ENCODE data around the gene CTSF.
"Not testable (repeated sequence)": the region's sequence is repeated elsewhere in the genome, so short reads cannot be mapped to it uniquely, and the experiment has no call there.

The CTSF gene

DNA sequence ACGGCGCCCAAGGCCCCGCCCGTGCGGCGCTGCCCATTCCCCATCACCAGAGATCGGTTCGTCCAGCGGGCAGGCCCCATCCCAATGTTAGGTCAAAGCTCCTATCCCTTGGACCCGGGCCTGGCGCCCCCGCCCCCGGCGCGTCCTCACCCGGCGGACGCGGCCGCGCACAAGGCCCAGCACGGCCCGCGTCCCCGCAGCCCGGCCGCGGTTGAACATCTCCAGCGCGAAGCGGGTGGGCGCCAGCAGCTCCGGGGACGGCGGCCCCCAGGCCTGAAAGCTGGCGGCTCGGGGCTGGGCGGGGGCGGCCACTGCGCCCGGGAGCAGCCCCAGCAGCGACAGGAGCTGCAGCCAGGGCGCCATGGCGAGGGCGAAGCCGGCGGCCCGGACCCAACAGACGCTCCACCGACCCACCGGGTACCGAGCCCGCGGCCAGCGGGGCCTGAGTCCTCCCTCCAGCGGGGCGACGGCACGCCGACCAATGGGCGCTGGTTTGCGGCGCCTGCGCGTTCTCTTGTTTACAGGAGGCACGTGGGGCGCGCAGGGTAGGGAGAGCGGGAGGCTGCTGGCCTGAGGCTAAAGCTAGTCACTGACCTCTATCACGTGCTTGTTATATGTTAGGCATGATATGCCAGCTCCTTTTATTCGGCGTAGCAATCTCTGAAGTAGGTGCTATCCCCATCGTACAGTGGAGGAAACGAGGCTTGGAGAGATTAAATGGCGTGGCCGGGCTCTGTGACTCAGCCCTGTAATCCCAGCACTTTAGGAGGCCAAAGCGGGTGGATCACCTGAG is at the start of gene CTSF:
Gene CTSF (minus strand): TSS at position 483 of the 793 bp plus-strand sequence. CDS start 120 bp downstream, at position 363.
- DNase-seq = no peak

DNA sequence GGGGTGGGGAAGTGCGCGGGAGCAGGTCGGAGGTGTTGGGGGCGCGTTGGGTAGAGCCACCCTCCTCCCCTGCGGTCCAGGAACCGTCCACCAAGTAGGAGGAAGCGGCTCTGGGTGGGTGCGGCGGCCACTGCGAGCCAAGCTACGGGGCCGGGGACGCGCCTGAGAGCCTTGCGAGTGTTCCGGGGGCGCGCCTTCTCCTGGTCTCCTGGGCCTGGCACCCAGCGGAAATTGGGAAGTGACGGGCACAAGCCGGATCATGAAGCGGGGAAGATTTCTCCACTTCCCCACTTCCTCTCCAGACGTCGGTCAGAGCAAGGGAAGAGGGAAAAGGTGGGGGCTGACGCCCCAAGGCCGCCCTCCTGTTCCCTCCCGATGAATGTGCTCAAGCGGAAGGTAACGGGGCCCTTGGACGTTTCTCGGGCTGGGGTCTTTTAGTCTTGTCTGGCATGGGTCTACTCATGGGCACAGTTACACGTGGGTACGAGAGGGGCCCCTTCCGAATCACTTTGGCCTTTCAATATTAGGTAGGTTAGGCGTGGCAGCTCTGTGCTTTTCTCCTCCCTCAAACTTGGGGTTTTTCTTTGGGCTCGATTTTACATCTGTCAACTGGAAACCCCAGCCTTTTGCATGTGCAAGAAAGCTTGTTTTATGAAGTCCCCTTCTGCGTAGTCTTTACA is 48.9 kb upstream of the CTSF start:
- no peak for DNase-seq

DNA sequence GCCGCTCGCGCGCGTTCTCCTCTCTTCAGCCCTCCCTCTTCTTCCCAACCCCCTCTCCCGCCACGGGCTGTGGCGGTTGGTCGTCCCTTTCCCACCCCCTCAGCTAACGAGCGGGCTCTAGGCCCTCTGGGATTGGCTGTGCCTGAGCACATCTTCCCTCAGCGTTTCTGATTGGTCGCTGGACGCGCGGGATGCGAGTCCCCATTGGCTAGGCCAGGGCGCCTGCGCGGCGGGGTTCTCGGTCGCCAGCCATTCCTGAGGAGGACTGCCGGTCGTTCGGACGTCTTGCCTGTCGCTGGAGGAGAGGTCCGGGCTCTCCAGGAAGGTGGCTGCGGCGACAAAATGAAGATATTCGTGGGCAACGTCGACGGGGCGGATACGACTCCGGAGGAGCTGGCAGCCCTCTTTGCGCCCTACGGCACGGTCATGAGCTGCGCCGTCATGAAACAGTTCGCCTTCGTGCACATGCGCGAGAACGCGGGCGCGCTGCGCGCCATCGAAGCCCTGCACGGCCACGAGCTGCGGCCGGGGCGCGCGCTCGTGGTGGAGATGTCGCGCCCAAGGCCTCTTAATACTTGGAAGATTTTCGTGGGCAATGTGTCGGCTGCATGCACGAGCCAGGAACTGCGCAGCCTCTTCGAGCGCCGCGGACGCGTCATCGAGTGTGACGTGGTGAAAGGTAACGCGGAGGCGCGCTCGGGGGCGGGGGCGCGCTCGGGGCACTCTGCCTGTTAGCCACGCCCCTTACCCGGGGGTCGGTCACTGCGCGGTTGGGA is 48.2 kb upstream of the CTSF start, which contains the start of gene RBM14:
Gene RBM14 (plus strand): TSS at position 252 of the 776 bp plus-strand sequence. CDS start 91 bp downstream, at position 343.
- DNase-seq = peak; percentile 99

DNA sequence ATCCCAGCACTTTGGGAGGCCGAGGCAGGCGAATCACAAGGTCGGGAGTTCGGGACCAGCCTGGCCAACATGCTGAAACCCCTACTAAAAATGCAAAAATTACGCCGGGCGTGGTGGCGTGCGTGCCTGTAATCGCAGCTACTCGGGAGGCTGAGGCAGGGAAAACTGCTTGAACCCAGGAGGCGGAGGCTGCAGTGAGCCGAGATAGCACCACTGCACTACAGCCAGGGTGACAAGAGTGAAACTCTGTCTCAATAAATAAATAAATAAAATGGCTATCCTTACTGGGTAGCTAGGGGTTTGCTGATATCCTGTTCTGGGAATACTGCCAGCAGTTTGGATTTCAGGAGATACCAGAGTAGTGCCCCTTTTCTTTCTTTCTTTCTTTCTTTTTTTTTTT is 45.7 kb upstream of the CTSF start:
- DNase-seq = no peak

DNA sequence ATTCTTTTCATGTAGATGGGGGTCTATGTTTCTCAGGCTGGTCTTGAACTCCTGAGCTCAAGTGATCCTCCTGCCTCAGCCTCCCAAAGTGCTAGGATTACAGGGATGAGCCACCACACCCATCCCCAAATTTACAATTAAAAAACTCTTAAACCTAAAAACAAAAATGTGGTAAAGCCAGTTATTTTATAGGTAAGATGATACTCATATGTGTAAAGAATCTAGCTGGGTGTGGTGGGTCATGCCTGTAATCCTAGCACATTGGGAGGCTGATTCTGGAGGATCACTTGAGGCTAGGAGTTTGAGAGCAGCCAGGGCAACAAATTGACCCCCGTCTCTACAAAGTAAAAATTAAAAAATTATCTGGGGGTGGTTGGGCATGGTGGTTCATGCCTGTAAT is 44.1 kb upstream of the CTSF start:
- no peak for DNase-seq

DNA sequence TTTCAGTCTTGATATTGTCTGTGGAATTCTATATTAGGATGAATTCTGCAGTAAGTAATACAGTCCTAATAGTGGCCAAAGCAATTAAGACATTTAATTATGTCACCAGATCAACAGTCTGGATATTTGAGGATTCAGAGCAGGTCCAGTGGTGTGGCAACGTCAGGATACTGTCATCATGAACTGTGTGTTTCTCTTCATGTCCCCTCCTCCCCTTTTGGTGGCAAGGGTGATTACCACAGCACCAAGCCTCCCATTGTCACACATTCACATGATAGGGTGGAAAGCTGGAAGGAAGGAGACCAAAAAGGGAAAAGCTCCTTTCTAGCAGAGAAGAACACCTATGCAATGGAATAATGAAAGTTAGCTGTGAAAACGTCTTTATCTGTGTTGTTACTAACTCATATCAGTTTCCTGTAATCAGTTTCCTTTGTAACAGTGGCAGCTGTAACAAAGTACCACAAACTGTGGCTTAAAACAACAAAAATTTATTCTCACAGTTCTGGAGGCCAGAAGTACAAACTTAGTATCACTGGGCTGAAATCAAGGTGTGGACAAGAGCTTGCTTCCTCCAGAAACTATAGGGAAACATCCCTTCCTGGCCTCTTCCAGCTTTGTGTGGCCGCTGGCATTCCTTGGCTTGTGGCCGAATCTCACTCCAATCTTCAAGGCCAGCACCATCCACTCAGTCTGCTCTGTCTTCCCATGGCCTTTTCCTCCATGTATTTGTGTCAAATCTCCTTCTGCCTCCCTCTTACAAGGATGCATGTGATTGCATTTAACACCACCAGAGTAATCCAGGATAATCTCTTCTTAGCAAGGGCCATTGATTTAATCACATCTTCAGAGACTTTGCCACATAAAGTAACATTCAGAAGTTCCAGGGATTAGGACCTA is 41.6 kb upstream of the CTSF start:
- no peak for DNase-seq

DNA sequence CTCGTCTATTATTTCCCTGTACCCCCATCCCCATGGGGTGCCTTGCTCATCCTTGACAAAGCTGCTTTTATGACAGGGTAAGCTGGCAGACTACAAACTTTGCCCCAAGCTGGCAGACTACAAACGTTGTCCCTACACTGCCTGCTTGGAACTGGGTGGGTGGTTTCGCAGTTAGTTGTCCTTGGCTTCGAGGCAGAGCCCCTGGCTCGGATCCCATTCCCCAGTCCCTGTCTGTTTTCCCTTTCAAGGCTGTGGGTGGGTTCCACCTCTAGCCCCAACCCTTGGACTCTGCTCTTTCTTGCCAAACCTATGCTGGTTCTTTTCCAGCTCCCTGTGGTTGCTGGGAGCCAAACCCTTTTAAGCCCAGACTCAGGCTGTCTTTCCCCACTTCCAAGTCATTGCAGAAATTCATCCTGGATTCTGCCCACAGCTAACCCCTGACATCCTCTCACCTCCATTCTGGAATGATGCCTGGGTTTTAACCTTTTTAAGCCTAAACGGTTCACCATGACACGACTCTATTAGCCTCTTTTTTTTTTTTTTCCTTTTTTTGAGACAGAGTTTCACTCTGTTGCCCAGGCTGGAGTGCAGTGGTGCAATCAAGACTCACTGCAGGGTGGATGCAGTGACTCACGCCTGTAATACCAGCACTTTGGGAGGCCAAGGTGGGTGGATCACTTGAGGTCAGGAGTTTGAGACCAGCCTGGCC is 38.9 kb upstream of the CTSF start:
- DNase-seq = no peak

DNA sequence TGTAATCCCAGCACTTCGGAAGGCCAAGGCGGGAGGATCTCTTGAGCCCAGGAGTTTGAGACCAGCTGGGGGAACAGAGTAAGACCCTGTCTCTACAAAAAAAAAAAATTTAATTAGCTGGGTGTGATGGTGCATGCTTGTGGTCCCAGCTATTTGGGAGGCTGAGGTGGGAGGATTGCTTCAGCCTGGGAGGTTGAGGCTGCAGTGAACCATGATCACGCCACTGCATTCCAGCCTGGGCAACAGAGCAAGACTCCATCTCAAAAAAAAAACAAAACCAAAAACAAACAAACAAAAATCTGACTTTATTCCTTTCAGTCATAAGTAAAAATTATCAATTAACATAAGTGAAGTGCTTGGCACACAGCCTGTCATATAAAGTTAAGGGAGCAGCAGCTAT is 38.2 kb upstream of the CTSF start:
- DNase-seq = not testable (repeated sequence)

DNA sequence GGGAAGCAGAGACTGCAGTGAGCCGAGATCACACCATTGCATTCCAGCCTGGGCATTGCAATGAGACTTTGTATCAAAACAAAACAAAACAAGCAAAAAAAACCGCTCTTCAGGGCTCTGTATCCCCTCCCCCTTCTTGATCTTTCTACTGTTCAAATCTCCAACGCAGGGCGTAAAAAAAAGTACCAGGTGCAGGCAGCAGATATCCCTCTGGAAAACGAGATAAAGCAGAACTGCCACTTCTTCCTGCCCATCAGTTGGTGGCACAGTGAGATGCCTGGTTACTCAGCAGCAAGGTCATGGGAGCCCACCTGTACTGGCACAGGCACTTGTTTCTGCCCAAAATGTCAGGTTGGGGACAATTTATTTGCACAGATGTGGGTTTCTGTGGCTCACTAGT is 35.7 kb upstream of the CTSF start:
- DNase-seq = no peak

DNA sequence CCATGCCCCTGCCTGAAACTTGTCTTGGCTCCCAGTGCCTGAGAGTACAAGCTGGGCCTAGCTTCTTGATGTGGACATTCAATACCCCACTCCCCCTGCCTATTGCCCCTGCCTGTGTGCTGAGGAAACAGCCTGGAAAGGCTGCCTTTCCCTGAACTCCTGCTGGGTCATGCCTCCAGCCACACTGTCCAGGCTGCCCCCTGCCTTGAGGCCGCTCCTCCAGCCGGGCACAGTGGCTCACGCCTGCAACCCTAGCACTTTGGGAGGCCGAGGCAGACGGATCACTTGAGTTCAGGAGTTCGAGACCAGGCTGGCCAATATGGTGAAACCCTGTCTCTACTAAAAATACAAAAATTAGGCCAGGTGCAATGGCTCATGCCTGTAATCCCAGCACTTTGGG is 34.7 kb upstream of the CTSF start:
- DNase-seq = no peak

DNA sequence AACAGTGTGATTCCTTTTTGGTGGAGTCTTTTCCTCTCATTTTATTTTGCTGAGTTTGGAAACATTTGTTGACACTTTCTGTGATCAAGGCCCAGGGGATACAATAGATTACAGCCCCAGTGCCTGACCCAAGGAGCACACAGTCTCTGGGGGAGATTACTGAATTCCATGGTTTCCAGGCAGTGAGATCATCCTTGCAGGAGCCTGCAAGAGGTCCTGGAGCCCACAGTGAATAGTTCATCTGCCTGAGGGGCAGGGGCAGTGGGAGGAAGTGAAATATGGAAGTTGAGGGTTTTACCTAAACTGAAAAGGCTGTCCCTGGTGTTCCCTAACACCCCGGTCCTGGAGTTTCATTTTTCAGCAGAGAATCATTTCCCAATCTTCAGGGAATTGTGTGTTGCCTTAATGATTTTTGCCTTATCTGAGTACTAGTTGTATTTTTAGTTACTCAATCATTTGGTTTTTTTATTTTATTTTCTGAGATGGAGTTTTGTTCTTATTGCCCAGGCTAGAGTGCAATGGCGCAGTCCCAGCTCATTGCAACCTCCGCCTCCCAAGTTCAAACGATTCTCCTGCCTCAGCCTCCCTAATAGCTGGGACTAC is 32.3 kb upstream of the CTSF start:
- DNase-seq = no peak

DNA sequence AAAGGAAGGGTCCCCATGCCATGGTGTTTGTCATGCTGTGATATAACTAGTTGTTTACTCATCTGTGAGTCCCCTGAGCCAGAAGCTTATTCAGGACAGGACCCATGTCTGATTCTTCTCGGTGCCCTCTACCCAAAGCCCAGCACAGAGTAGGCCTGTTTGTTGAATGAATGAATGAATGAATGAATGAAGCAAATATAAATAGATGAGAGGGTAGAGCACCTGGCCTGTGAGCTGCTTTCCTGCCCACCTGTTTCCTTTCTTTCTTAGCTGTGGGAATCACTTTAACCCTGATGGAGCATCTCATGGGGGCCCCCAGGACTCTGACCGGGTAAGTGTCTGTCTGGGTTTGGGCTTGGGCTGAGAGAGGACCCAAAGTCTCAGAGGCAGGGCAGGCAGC is 31.8 kb upstream of the CTSF start:
- DNase-seq = no peak

DNA sequence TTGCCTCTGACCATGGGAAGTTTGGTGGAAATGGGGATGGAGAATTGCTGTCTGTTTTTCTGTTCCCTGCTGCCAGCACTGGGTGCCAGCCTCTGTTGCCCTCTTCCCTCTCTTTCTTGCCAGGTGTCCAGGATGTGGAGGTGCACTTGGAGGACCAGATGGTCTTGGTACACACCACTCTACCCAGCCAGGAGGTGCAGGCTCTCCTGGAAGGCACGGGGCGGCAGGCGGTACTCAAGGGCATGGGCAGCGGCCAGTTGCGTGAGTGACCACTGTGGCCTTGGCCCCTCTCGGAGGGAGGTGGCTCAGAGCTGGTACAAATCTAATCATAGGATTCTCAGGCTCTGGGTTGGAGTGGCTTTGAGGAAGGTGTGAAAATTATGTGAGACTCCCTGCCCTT is 30.6 kb upstream of the CTSF start:
- no peak for DNase-seq

DNA sequence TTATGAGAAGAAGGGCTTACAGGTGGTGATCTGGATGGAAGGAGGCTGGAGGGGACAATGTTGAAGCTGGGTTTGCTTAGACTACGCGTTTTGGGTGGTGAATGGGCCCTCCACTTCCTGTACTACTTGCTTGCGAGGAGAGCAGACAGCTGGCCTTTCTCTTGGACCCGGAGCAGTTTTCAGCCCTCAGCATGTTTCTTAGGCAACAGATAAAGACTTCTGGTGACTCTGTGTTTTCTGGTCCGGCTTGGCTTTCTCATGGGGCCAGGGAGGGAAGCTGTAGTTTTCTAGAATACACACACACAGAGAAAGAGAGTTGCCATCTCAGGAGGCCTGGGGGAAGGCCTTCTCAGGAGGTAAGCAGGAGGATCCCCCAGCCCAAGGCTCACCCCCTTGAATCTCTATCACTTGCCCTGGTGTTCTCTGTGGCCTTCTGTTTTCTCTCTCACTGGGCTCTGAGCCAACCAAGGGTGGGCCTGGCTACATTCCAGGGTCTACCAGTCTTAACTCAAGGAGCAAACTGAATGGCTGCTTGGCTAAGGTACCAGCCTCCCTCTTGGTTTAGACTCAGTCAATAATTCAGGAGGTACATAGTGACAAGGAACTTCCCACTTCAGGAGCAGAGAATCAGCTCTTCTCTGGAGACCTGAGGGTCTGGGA is 27.0 kb upstream of the CTSF start:
- no peak for DNase-seq

DNA sequence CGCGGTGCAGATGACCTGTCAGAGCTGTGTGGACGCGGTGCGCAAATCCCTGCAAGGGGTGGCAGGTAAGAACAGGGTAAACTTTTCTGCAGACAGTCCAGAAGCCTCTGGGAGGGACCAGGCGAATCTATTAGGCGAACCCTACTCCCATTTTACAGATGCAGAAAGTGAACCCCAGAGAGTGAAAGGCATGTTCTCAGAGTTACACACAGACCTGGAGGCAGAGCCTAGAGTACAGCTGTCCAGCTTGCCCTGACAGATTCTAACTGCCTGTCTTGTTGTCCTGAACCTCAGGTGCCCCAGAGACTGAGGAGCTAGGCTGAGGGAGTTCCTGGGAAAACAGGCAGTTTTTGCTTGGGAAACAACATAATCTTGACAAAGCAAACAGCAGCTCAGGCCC is 25.2 kb upstream of the CTSF start:
- DNase-seq = no peak

DNA sequence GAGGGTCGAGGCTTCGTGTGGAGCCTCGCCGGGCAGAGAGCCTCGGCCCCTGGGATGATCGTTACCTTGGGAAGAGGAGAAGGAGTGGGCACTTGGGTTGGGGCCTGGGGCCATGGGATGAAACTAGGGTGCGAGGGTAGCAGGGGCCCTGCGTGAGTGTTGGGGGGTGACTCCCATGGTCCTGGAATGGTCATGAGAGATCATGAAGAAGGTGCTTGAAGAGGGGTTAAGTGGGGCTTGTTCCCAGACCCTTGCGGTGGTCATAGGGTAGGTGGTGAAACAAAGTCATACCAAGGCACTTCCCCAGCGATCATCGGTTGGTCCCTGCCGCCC is 24.9 kb upstream of the CTSF start:
- DNase-seq = peak; percentile 43

DNA sequence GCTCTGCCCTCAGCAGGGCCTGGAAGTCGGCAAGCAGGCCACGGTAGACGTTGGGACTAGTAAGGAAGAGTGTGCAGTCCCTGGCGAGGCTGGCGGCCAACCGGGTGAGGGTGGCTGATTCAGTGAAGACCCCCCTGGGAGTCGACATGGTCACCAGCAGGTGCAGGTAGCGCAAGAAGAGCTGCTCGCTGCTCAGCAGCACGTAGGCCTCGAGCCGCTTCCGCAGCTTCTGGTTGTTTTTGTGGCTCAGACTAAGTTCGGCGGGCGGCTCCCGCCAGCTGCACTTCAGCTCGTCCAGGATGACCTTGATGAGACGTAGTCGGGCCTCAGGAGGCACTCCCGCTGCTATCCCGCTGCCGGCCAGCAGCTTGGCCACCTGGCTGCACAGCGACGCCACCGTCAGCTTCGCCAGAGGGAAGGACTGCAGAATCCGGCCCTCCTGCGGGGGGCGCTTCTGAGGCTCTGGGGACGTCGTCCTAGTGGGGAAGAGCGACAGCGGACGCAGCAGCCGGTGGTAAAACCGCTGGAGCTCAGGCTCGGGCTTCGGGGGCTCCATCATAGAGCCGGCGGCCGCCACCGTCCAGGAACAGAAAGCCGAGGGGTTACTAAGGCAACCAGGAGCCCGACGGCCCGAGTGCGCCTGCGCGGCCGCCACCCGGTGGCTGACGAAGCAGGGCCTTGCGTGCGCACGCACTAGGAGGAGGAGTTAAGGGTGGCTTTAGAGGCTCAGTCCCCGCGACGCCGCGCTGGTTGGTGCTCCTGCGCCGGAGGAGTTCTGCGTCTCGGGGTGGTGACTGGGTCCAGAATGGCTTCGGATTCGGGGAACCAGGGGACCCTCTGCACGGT is 24.3 kb upstream of the CTSF start, which contains the start of the genes CCDC87 and CCS:
Gene CCDC87 (minus strand): TSS at position 607 of the 846 bp plus-strand sequence. CDS start 48 bp downstream, at position 559.
Gene CCS (plus strand): TSS at position 729 of the 846 bp plus-strand sequence. CDS start 77 bp downstream, at position 806.
- DNase-seq = peak; percentile 97

DNA sequence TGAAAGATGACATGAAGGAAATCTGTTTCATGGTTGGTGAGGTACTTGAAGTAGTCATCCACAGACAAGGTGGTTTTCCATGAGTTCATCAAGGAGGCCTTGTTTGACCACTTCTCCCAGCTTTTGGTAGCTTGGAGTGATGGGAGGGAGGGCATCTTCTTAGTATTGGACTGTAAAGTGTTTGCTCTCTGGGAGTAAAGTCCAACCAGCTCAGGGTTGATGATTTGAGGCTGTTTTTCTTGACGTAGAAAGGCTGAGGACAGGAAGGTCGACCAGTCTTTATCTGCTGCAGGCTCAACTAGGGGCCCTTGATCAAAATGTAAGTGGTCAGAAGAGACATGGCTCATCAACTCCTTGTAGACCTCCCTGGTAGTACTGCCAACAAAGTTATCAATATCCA is 22.8 kb upstream of the CTSF start:
- DNase-seq = no peak

DNA sequence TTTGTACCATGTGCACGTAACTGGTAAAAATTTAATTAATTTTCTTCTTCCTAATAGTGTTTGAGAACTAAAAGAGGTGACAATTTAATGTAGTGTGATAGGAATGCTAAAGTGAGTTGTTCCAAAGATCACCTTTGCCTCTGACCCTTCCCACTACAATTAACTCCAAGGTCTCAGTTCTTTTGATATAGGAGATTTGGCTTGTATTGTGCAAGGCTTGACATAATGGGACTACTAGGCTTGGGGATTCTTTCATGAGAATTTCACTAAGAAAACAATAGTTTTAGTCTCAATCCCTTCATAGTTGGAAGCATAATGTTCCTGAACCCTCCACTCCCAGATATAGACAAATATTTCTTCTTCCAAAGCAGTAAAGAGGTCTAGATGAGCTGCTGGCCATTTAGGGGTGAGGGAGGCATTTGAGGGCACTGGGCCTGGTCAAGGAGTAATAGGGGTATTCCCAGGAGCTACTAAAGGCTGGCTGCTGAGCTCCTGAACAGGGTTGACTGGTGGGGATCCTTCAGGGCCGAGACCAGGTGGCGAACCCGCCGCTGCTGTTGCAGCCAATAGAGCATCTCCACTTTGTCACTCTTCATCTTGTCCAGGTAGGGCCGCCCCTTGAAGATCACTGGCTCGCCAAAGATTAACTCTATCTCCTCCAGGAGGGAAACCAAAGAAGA is 21.7 kb upstream of the CTSF start:
- no peak for DNase-seq
